ENCODE results near the gene SCAF1.

Gene SCAF1

DNA sequence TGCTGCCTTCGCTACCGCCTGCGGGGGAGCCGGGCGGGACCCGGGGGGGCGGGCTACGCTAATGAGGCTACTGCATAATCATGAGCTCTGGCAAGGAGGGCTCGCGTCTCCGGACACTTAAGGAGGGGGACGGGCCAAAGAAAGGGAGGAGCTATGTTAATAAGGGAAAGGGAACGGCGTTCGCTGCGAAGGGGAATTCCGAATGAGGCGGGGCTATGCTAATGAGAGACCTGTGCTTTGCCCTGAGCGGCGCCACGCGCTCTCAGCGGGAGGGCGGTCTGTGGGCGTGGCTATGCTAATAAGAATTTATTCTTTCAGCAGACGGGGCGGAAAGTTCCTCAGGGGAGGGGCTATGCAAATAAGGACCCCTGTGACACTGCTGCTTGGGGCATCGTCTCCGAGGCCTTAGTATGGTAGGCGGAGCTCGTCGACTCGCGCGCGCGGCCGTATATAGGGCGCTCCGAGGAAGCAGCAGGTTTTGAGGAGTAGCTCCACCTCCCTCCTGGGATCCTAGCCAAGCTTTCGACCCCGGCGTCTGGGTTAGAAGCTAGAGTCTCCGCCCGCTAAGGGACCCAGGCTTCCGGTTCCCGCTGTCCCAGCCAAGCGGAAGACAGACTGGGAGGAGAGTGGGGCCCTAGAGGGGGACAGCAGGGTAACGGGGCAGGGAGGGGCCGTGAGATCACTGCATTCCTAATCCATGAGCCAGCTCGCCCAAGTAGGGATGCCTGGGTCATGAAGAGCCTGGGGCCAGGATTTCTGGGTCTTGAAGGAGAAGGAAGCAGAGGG is 1.7 kb upstream of the SCAF1 start, which contains the start of gene RRAS:
TSS of gene RRAS (minus strand) at position 31 of the 786 bp plus-strand sequence. CDS start 45 bp downstream, outside the sequence.
- TF ChIP-seq, protein P1, sequence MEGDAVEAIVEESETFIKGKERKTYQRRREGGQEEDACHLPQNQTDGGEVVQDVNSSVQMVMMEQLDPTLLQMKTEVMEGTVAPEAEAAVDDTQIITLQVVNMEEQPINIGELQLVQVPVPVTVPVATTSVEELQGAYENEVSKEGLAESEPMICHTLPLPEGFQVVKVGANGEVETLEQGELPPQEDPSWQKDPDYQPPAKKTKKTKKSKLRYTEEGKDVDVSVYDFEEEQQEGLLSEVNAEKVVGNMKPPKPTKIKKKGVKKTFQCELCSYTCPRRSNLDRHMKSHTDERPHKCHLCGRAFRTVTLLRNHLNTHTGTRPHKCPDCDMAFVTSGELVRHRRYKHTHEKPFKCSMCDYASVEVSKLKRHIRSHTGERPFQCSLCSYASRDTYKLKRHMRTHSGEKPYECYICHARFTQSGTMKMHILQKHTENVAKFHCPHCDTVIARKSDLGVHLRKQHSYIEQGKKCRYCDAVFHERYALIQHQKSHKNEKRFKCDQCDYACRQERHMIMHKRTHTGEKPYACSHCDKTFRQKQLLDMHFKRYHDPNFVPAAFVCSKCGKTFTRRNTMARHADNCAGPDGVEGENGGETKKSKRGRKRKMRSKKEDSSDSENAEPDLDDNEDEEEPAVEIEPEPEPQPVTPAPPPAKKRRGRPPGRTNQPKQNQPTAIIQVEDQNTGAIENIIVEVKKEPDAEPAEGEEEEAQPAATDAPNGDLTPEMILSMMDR (conservative IDR thresholded peaks at IDR 0.05; ENCODE audit: low read depth, low read length), result no peak
- H3K4me3 ChIP-seq (ENCODE audit: low read length), result peak within 1 kb of the TSS; percentile 63
- peak; percentile 99 for DNase-seq (ENCODE audit: low read depth)

DNA sequence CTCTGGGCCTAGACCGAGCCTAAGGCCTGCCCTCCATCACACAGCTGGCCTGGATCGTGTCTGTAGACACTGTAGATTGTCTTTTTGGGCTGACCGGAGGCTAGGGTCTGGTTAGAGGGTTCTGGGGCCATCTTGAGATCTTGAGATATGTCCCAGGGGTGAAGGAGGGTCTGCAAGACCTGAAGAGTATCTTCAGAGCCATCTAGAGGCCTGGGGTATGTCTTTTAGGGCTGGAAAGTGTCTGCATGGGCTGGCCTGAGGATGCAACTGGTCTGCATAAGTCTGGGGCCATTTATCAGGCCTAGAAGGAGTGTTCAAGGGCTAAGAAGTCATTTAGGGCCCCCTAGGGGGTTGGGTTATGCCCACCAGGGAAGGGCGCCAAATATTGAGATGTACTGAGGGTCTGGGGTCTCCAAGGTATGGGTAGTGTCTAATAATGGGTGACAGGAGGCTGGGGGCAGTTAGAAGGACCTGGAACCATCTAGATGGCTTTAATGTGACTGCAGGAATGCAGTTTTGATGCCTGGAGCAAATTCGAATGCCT is 555 bp downstream of the SCAF1 start:
- DNase-seq (ENCODE audit: low read depth), result no peak
- TF ChIP-seq, protein P1 (conservative IDR thresholded peaks at IDR 0.05; ENCODE audit: low read depth, low read length), result peak; percentile 2
- peak overlapping the region; percentile 100 for H3K4me3 ChIP-seq (ENCODE audit: low read length)

DNA sequence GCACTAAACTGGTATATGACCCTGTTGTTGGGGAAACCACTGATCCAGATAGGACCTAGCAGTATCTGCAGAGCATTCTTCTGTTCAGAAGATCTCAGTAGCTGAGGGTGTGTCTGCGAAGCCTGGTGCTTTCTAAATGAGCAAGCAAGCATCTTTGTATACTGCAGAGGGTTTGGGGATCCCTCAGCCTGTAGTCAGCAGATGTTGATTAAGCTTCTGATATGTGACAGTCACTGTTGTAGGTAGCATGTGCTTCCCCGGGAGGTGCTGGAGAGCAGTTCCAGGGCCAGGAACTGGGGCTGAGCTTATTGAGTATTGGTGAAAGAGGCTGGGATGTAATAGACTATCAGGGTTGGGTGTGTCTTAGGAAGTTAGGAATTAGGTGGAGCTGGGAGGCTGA is 1.5 kb downstream of the SCAF1 start:
- H3K4me3 ChIP-seq (ENCODE audit: low read length), result no peak overlapping the region
- TF ChIP-seq, protein P1 (conservative IDR thresholded peaks at IDR 0.05; ENCODE audit: low read depth, low read length), result no peak
- no peak for DNase-seq (ENCODE audit: low read depth)

DNA sequence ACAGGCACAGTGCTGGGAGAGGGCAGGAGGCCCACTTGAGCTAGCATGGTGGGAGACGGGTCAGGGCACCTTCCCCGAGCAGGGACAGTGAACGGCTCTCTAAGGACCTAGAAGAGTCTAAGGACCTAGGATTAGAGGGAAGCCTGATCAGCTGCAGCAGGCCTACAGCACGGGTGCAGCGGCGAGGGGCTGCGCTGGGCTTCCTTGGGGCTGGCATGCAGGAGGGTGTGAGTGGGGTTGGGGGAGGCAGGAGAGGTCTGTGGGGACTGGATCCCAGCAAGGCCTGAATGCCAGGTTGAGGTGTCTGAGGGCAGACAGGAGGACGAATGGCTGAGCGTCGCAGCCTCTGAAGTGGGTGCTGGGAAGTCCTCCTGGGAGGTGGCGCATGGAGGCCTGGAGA is 3.6 kb downstream of the SCAF1 start:
- H3K4me3 ChIP-seq (ENCODE audit: low read length), result no peak overlapping the region
- TF ChIP-seq, protein P1 (conservative IDR thresholded peaks at IDR 0.05; ENCODE audit: low read depth, low read length), result no peak
- DNase-seq (ENCODE audit: low read depth), result no peak

DNA sequence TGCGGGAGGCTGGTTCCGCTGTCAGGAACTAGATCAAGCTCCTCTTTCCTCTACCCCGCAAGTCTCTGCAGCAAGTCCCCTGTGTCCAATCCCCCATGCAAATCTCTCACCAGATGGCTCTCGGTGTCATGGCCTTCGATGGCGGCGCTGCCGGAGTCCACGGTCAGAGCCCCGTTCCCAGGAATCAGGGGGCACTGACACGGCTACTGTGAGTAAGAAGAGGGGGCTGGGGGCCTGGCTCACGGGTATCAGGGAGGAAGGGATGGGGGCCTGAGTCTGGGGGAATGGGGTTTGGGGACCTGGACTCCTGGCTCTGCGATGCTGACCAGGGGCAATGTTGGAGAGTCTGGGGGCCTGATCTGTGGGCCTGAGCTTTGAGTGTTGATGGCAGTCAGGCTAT is 4.0 kb downstream of the SCAF1 start:
- no peak for DNase-seq (ENCODE audit: low read depth)
- TF ChIP-seq, protein P1 (conservative IDR thresholded peaks at IDR 0.05; ENCODE audit: low read depth, low read length), result no peak
- H3K4me3 ChIP-seq (ENCODE audit: low read length), result no peak overlapping the region

DNA sequence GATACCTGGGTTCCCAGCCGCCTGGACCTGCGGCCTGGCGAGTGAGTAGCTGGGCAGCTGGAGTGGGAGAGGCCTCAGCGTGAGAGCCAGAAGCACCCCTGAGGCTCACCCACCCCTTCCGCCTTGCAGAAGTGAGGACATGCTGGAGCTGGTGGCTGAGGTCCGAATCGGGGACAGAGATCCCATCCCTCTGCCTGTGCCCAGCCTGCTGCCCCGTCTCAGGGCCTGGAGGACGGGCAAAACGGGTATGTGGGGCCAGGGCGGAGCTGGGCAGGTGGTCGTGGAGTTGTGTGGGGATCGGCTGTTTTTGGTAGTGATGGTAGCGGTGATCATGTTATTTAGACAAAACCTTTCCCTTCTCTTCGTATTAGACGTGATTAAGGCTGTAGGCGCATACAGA is 4.6 kb downstream of the SCAF1 start:
- DNase-seq (ENCODE audit: low read depth), result no peak

More for the DNA sequence above, 4.6 kb downstream of the SCAF1 start:
- no peak overlapping the region for H3K4me3 ChIP-seq (ENCODE audit: low read length)
- TF ChIP-seq, protein P1 (conservative IDR thresholded peaks at IDR 0.05; ENCODE audit: low read depth, low read length), result no peak
